ENCODE results near the gene TUBA8. TPM values are rescaled to one million over a fixed set of nuclear protein-coding genes. Genes with fewer than 3 reads are reported as not detected.
"Not testable (repeated sequence)": the region's sequence is repeated elsewhere in the genome, so short reads cannot be mapped to it uniquely, and the experiment has no call there.

The TUBA8 gene
- total and polyA plus RNA-seq, 2 donors from 2014 or later: 1.1 to 5.9 TPM

GRCh38 chr22:18120857-18121256 is 10.2 kb downstream of the TUBA8 start:
- no peak for FAIRE-seq

GRCh38 chr22:18121506-18121905 is 10.9 kb downstream of the TUBA8 start:
- Histone ChIP-seq H3K9ac (ENCODE audit: low read length in 3 of 3) (no peak overlapping the region), H3K36me3 (ENCODE audit: control insufficient read depth in 2 of 3, insufficient read depth in 3 of 3, low read length in 3 of 3) (peaks cover 0 to 1% (median 0%) of the 10 kb centered on the region in 3 donors), H3K27ac (ENCODE audit: low read depth in 2 of 2, low read length in 2 of 2) (no peak overlapping the region), H3K4me3 (ENCODE audit: low read length in 3 of 3) (no peak overlapping the region), H3K9me3 (ENCODE audit: control insufficient read depth in 2 of 3, insufficient read depth in 1 of 3, low read length in 3 of 3) (no peaks in the 10 kb centered on the region), H3K27me3 (ENCODE audit: control insufficient read depth, insufficient read depth, low read length) (no peaks in the 10 kb centered on the region), H3K4me1 (ENCODE audit: control insufficient read depth in 2 of 3, insufficient read depth in 2 of 3, low read depth in 1 of 3, low read length in 3 of 3) (no peaks in the 10 kb centered on the region)
- DNase-seq (no peak), FAIRE-seq (no peak)
- intact Hi-C loops (cut with DNase I): no loop called here
- no peak for TF ChIP-seq CTCF (IDR thresholded peaks at IDR 0.05; ENCODE audit: borderline replicate concordance, extremely low read depth, insufficient read depth)

More at GRCh38 chr22:18120857-18121256, 10.2 kb downstream of the TUBA8 start:
- no peaks in the 10 kb centered on the region for H3K9me3 ChIP-seq (ENCODE audit: control insufficient read depth in 2 of 3, insufficient read depth in 1 of 3, low read length in 3 of 3)
- no peak for TF ChIP-seq CTCF (IDR thresholded peaks at IDR 0.05; ENCODE audit: borderline replicate concordance, extremely low read depth, insufficient read depth)
- no peak overlapping the region for H3K27ac ChIP-seq (ENCODE audit: low read depth in 2 of 2, low read length in 2 of 2)
- H3K9ac ChIP-seq (ENCODE audit: low read length in 3 of 3): no peak overlapping the region
- no peaks in the 10 kb centered on the region for H3K36me3 ChIP-seq (ENCODE audit: control insufficient read depth in 2 of 3, insufficient read depth in 3 of 3, low read length in 3 of 3)
- H3K4me3 ChIP-seq (ENCODE audit: low read length in 3 of 3): no peak overlapping the region
- DNase-seq: no peak
- H3K27me3 ChIP-seq (ENCODE audit: control insufficient read depth, insufficient read depth, low read length): no peaks in the 10 kb centered on the region
- H3K4me1 ChIP-seq (ENCODE audit: control insufficient read depth in 2 of 3, insufficient read depth in 2 of 3, low read depth in 1 of 3, low read length in 3 of 3): no peaks in the 10 kb centered on the region
- intact Hi-C loops (cut with DNase I): no loop called here

GRCh38 chr22:18121954-18122554 is 11.4 kb downstream of the TUBA8 start:
- intact Hi-C loops (cut with DNase I): no loop called here
- H3K9me3 ChIP-seq (ENCODE audit: control insufficient read depth in 2 of 3, insufficient read depth in 1 of 3, low read length in 3 of 3): no peaks in the 10 kb centered on the region
- TF ChIP-seq CTCF (IDR thresholded peaks at IDR 0.05; ENCODE audit: borderline replicate concordance, extremely low read depth, insufficient read depth): no peak
- no peak overlapping the region for H3K9ac ChIP-seq (ENCODE audit: low read length in 3 of 3)
- no peak for FAIRE-seq
- no peak overlapping the region for H3K4me3 ChIP-seq (ENCODE audit: low read length in 3 of 3)
- no peak for DNase-seq
- H3K27ac ChIP-seq (ENCODE audit: low read depth in 2 of 2, low read length in 2 of 2): no peak overlapping the region
- peaks cover 0 to 7% (median 2%) of the 10 kb centered on the region in 3 donors for H3K36me3 ChIP-seq (ENCODE audit: control insufficient read depth in 2 of 3, insufficient read depth in 3 of 3, low read length in 3 of 3)
- no peaks in the 10 kb centered on the region for H3K4me1 ChIP-seq (ENCODE audit: control insufficient read depth in 2 of 3, insufficient read depth in 2 of 3, low read depth in 1 of 3, low read length in 3 of 3)
- no peaks in the 10 kb centered on the region for H3K27me3 ChIP-seq (ENCODE audit: control insufficient read depth, insufficient read depth, low read length)

- DNase-seq; H3K27me3 ChIP-seq (ENCODE audit: control insufficient read depth, insufficient read depth, low read length); intact Hi-C loops (cut with DNase I); FAIRE-seq; H3K4me1 ChIP-seq (ENCODE audit: control insufficient read depth in 2 of 3, insufficient read depth in 2 of 3, low read depth in 1 of 3, low read length in 3 of 3); H3K36me3 ChIP-seq (ENCODE audit: control insufficient read depth in 2 of 3, insufficient read depth in 3 of 3, low read length in 3 of 3); H3K9me3 ChIP-seq (ENCODE audit: control insufficient read depth in 2 of 3, insufficient read depth in 1 of 3, low read length in 3 of 3); H3K4me3 ChIP-seq (ENCODE audit: low read length in 3 of 3); H3K27ac ChIP-seq (ENCODE audit: low read depth in 2 of 2, low read length in 2 of 2); H3K9ac ChIP-seq (ENCODE audit: low read length in 3 of 3): not testable (repeated sequence)
These were observed 12.9 kb downstream of the TUBA8 start for GRCh38 chr22:18123476-18124025.

Data from kidney (tissue), 14 donors.